GM23338 (cell line): ENCODE measurements around the gene PDYN. TPM values are rescaled to one million over a fixed set of nuclear protein-coding genes. Genes with fewer than 3 reads are reported as not detected.

Experiments used
- ATAC-seq: fragments of 200-7000 bp; cut with Tn5 transposase; 3 replicates; pipeline ENCODE4 v1.9.1; 2020
- DNase-seq: peaks from one replicate; pipeline ENCODE4 v3.0.0-alpha.2; 2015; ENCODE audit warnings: low spot score
- H2AFZ ChIP-seq: fragments of 200-600 bp; sonication (generic); 2 replicates; pipeline ENCODE4 v1.8.0; 2016; ENCODE audit warnings: antibody characterized with exemption, mild to moderate bottlenecking, moderate library complexity
- H3F3A ChIP-seq: fragments of 200-600 bp; sonication (generic); replicated peaks from 2 replicates; pipeline ENCODE4 v1.8.0; 2017; ENCODE audit warnings: antibody characterized with exemption, mixed run types, low read depth
- H3K27ac ChIP-seq: fragments of 200-600 bp; sonication (generic); 2 replicates; pipeline ENCODE4 v1.6.1; 2016; ENCODE audit warnings: low read depth
- H3K27me3 ChIP-seq: fragments of 200-600 bp; sonication (generic); 2 replicates; pipeline ENCODE4 v1.8.0; 2016; ENCODE audit warnings: mild to moderate bottlenecking, mixed run types, moderate library complexity; ENCODE audit not compliant: insufficient read depth
- H3K36me3 ChIP-seq: fragments of 200-600 bp; sonication (generic); 2 replicates; pipeline ENCODE4 v1.8.0; 2016; ENCODE audit warnings: mild to moderate bottlenecking; ENCODE audit not compliant: insufficient read depth
- H3K4me1 ChIP-seq: fragments of 200-600 bp; sonication (generic); 2 replicates; pipeline ENCODE4 v1.8.0; 2016; ENCODE audit warnings: mild to moderate bottlenecking, moderate library complexity; ENCODE audit not compliant: insufficient read depth
- H3K4me2 ChIP-seq: fragments of 200-600 bp; sonication (generic); 2 replicates; pipeline ENCODE4 v1.7.1; 2017; ENCODE audit warnings: mixed run types
- H3K4me3 ChIP-seq: fragments of 200-600 bp; sonication (generic); 2 replicates; pipeline ENCODE4 v1.6.1; 2016; ENCODE audit warnings: mixed run types
- H3K79me2 ChIP-seq: fragments of 200-600 bp; sonication (generic); replicated peaks from 2 replicates; pipeline ENCODE4 v1.8.0; 2017; ENCODE audit warnings: mild to moderate bottlenecking; ENCODE audit not compliant: insufficient read depth
- H3K9me2 ChIP-seq: fragments of 200-600 bp; sonication (generic); 2 replicates; pipeline ENCODE4 v1.8.0; 2017; ENCODE audit not compliant: insufficient read depth
- H4K20me1 ChIP-seq: fragments of 200-600 bp; sonication (generic); replicated peaks from 2 replicates; pipeline ENCODE4 v1.8.0; 2017; ENCODE audit warnings: mild to moderate bottlenecking; ENCODE audit not compliant: insufficient read depth
- H3K27ac Mint-ChIP-seq: 2 replicates; pipeline ENCODE4 v1.8.0; 2020; ENCODE audit warnings: inconsistent platforms, mild to moderate bottlenecking, moderate library complexity, mixed read lengths
- H3K27me3 Mint-ChIP-seq: 3 replicates; pipeline ENCODE4 v1.8.0; 2022; ENCODE audit warnings: low read depth, mild to moderate bottlenecking, moderate library complexity, mixed read lengths, inconsistent platforms; ENCODE audit not compliant: insufficient read depth, poor library complexity
- H3K36me3 Mint-ChIP-seq: 3 replicates; pipeline ENCODE4 v1.8.0; 2021; ENCODE audit warnings: low read depth, mild to moderate bottlenecking, inconsistent platforms, moderate library complexity, mixed read lengths
- H3K4me1 Mint-ChIP-seq: 3 replicates; pipeline ENCODE4 v1.8.0; 2020; ENCODE audit warnings: mild to moderate bottlenecking, inconsistent platforms, mixed read lengths
- H3K4me3 Mint-ChIP-seq: 3 replicates; pipeline ENCODE4 v1.8.0; 2021; ENCODE audit warnings: moderate library complexity, mild to moderate bottlenecking, inconsistent platforms, mixed read lengths
- H3K9me3 Mint-ChIP-seq: 3 replicates; pipeline ENCODE4 v1.8.0; 2020; ENCODE audit warnings: moderate library complexity, mild to moderate bottlenecking, inconsistent platforms, mixed read lengths
- CREB1 ChIP-seq: fragments of 250-450 bp; sonication (Bioruptor Pico); IDR thresholded peaks from 2 replicates; pipeline ENCODE4 v1.5.0; 2020; ENCODE audit warnings: low read depth, mild to moderate bottlenecking, moderate library complexity
- EZH2 ChIP-seq: fragments of 200-600 bp; sonication (generic); IDR thresholded peaks from one replicate; pipeline ENCODE4 v1.8.0; 2017; ENCODE audit warnings: antibody characterized with exemption, mild to moderate bottlenecking, low read depth; ENCODE audit not compliant: unreplicated experiment
- EZH2phosphoT487 ChIP-seq: fragments of 200-600 bp; sonication (generic); IDR thresholded peaks from one replicate; pipeline ENCODE4 v1.8.1; 2018; ENCODE audit warnings: antibody characterized with exemption; ENCODE audit not compliant: unreplicated experiment
- JUNB ChIP-seq: IDR thresholded peaks from one replicate; pipeline ENCODE4 v1.6.1; 2016; ENCODE audit warnings: antibody characterized with exemption; ENCODE audit not compliant: unreplicated experiment
- NANOG ChIP-seq: IDR thresholded peaks from 2 replicates; pipeline ENCODE4 v1.6.1; 2016; ENCODE audit warnings: antibody characterized with exemption, borderline replicate concordance
- POLR2AphosphoS5 ChIP-seq: IDR thresholded peaks from 2 replicates; pipeline ENCODE4 v1.6.1; 2016; ENCODE audit warnings: antibody characterized with exemption, low read depth
- STAT1 ChIP-seq: IDR thresholded peaks from one replicate; pipeline ENCODE4 v1.6.1; 2016; ENCODE audit warnings: antibody characterized with exemption; ENCODE audit not compliant: unreplicated experiment
- ZNF114 ChIP-seq: fragments of 250-450 bp; sonication (Bioruptor Pico); IDR thresholded peaks from 2 replicates; pipeline ENCODE4 v1.5.0; 2020; ENCODE audit warnings: mild to moderate bottlenecking, moderate library complexity
- ZNF331 ChIP-seq: fragments of 250-450 bp; sonication (Bioruptor Pico); IDR thresholded peaks from 2 replicates; pipeline ENCODE4 v1.5.0; 2020; ENCODE audit warnings: low read depth, mild to moderate bottlenecking, moderate library complexity
- polyA plus RNA-seq: library from polyadenylated mRNA; unstranded; fragments of >200 nt; fragmentation: Nextera tagmentation; extraction: Ambion mirVana; gene quantifications from 2 replicates; pipeline ENCODE4 v1.2.1, GENCODE V29; 2016
- total RNA-seq: library from RNA; depleted of rRNA; stranded (reverse); fragments of >200 nt; shearing (Covaris generic); gene quantifications from 2 replicates; pipeline ENCODE4 v1.2.3, GENCODE V29; 2014
- TF ChIP-seq, protein P1 (sequence below), 2 experiments: fragments of 200-600 bp in 1 of 2; sonication (generic) in 1 of 2; conservative IDR thresholded peaks; 2 replicates each; pipeline versions ENCODE4 v1.5.1 to v1.6.1; 2016 to 2017; ENCODE audit warnings: antibody characterized with exemption in 2 of 2, low read depth in 2 of 2, mild to moderate bottlenecking in 2 of 2, moderate library complexity in 1 of 2
- TF ChIP-seq, protein P2 (sequence below): IDR thresholded peaks from 2 replicates; pipeline ENCODE4 v1.6.1; 2016; ENCODE audit warnings: antibody characterized with exemption
- TF ChIP-seq, protein P3 (sequence below): fragments of 250-450 bp; sonication (Bioruptor Pico); IDR thresholded peaks from 2 replicates; pipeline ENCODE4 v1.5.0; 2020; ENCODE audit warnings: mild to moderate bottlenecking, moderate library complexity
- TF ChIP-seq, protein P4 (sequence below): IDR thresholded peaks from one replicate; pipeline ENCODE4 v1.6.1; 2018; ENCODE audit warnings: antibody characterized with exemption; ENCODE audit not compliant: unreplicated experiment

The PDYN gene
- total and polyA plus RNA-seq, 2 experiments from 2014 or later, result 0.21 to 0.24 TPM

DNA sequence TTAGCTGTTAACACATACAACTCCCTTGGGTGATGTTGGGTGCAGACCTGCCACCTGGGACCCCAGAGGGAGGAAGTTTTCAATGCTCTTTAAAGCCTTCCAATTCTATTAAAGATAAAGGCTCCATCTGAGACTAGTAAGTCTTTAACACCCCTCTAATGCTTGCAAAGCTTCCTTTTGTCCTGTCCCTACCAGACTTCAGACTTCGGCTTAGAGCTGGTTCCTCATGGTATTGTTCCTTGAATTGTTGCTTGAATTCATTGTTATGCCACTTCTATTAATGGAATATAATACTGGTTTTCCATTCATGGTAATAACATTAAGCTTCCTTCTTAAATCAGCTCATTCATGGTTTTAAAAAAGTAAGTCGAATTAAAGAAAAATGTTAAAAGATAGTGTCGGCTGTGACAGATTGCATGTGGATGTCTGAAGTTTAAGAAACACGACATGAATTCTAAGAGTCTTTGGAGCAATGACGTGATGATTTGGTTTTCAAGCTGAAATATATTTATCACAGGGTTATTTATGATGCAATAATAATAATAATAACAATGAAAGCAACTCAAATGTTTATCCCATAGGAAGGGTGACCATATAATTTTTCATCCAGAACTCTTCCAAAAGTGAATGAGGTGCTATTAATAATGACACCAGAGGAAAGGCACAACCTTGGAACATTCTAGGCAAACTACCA is 21.8 kb downstream of the PDYN start:
- Mint-ChIP-seq H3K27ac (no peak overlapping the region), H3K36me3 (no peaks in the 10 kb centered on the region), H3K4me1 (peaks cover 8% of the 10 kb centered on the region), H3K4me3 (no peak overlapping the region), H3K27me3 (peaks cover 9% of the 10 kb centered on the region), H3K9me3 (no peaks in the 10 kb centered on the region)
- Histone ChIP-seq H3K4me2 (no peak overlapping the region), H3K36me3 (no peaks in the 10 kb centered on the region), H3K9me2 (no peaks in the 10 kb centered on the region), H3K4me1 (no peaks in the 10 kb centered on the region), H4K20me1 (no peaks in the 10 kb centered on the region), H3K4me3 (no peak overlapping the region), H2AFZ (no peak overlapping the region), H3K27me3 (no peaks in the 10 kb centered on the region), H3F3A (no peaks in the 10 kb centered on the region), H3K79me2 (no peaks in the 10 kb centered on the region), H3K27ac (no peak overlapping the region)
- TF ChIP-seq CREB1, result no peak
- TF ChIP-seq, protein P1, sequence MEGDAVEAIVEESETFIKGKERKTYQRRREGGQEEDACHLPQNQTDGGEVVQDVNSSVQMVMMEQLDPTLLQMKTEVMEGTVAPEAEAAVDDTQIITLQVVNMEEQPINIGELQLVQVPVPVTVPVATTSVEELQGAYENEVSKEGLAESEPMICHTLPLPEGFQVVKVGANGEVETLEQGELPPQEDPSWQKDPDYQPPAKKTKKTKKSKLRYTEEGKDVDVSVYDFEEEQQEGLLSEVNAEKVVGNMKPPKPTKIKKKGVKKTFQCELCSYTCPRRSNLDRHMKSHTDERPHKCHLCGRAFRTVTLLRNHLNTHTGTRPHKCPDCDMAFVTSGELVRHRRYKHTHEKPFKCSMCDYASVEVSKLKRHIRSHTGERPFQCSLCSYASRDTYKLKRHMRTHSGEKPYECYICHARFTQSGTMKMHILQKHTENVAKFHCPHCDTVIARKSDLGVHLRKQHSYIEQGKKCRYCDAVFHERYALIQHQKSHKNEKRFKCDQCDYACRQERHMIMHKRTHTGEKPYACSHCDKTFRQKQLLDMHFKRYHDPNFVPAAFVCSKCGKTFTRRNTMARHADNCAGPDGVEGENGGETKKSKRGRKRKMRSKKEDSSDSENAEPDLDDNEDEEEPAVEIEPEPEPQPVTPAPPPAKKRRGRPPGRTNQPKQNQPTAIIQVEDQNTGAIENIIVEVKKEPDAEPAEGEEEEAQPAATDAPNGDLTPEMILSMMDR (conservative IDR thresholded peaks at IDR 0.05; ENCODE audit: low read depth in 2 of 2), result no peak
- TF ChIP-seq, protein P2, sequence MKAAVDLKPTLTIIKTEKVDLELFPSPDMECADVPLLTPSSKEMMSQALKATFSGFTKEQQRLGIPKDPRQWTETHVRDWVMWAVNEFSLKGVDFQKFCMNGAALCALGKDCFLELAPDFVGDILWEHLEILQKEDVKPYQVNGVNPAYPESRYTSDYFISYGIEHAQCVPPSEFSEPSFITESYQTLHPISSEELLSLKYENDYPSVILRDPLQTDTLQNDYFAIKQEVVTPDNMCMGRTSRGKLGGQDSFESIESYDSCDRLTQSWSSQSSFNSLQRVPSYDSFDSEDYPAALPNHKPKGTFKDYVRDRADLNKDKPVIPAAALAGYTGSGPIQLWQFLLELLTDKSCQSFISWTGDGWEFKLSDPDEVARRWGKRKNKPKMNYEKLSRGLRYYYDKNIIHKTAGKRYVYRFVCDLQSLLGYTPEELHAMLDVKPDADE, result no peak
- no peak for TF ChIP-seq NANOG
- no peak for TF ChIP-seq EZH2phosphoT487
- no peak for TF ChIP-seq EZH2
- no peak for TF ChIP-seq JUNB
- TF ChIP-seq STAT1, result no peak
- no peak for TF ChIP-seq ZNF114 (CRISPR knock-in tag)
- TF ChIP-seq POLR2AphosphoS5, result no peak
- TF ChIP-seq, protein P3, sequence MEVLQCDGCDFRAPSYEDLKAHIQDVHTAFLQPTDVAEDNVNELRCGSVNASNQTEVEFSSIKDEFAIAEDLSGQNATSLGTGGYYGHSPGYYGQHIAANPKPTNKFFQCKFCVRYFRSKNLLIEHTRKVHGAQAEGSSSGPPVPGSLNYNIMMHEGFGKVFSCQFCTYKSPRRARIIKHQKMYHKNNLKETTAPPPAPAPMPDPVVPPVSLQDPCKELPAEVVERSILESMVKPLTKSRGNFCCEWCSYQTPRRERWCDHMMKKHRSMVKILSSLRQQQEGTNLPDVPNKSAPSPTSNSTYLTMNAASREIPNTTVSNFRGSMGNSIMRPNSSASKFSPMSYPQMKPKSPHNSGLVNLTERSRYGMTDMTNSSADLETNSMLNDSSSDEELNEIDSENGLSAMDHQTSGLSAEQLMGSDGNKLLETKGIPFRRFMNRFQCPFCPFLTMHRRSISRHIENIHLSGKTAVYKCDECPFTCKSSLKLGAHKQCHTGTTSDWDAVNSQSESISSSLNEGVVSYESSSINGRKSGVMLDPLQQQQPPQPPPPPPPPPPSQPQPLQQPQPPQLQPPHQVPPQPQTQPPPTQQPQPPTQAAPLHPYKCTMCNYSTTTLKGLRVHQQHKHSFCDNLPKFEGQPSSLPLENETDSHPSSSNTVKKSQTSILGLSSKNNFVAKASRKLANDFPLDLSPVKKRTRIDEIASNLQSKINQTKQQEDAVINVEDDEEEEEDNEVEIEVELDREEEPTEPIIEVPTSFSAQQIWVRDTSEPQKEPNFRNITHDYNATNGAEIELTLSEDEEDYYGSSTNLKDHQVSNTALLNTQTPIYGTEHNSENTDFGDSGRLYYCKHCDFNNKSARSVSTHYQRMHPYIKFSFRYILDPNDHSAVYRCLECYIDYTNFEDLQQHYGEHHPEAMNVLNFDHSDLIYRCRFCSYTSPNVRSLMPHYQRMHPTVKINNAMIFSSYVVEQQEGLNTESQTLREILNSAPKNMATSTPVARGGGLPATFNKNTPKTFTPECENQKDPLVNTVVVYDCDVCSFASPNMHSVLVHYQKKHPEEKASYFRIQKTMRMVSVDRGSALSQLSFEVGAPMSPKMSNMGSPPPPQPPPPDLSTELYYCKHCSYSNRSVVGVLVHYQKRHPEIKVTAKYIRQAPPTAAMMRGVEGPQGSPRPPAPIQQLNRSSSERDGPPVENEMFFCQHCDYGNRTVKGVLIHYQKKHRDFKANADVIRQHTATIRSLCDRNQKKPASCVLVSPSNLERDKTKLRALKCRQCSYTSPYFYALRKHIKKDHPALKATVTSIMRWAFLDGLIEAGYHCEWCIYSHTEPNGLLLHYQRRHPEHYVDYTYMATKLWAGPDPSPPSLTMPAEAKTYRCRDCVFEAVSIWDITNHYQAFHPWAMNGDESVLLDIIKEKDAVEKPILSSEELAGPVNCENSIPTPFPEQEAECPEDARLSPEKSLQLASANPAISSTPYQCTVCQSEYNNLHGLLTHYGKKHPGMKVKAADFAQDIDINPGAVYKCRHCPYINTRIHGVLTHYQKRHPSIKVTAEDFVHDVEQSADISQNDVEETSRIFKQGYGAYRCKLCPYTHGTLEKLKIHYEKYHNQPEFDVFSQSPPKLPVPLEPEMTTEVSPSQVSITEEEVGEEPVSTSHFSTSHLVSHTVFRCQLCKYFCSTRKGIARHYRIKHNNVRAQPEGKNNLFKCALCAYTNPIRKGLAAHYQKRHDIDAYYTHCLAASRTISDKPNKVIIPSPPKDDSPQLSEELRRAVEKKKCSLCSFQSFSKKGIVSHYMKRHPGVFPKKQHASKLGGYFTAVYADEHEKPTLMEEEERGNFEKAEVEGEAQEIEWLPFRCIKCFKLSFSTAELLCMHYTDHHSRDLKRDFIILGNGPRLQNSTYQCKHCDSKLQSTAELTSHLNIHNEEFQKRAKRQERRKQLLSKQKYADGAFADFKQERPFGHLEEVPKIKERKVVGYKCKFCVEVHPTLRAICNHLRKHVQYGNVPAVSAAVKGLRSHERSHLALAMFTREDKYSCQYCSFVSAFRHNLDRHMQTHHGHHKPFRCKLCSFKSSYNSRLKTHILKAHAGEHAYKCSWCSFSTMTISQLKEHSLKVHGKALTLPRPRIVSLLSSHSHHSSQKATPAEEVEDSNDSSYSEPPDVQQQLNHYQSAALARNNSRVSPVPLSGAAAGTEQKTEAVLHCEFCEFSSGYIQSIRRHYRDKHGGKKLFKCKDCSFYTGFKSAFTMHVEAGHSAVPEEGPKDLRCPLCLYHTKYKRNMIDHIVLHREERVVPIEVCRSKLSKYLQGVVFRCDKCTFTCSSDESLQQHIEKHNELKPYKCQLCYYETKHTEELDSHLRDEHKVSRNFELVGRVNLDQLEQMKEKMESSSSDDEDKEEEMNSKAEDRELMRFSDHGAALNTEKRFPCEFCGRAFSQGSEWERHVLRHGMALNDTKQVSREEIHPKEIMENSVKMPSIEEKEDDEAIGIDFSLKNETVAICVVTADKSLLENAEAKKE (CRISPR knock-in tag), result no peak
- TF ChIP-seq ZNF331 (CRISPR knock-in tag), result no peak
- TF ChIP-seq, protein P4, sequence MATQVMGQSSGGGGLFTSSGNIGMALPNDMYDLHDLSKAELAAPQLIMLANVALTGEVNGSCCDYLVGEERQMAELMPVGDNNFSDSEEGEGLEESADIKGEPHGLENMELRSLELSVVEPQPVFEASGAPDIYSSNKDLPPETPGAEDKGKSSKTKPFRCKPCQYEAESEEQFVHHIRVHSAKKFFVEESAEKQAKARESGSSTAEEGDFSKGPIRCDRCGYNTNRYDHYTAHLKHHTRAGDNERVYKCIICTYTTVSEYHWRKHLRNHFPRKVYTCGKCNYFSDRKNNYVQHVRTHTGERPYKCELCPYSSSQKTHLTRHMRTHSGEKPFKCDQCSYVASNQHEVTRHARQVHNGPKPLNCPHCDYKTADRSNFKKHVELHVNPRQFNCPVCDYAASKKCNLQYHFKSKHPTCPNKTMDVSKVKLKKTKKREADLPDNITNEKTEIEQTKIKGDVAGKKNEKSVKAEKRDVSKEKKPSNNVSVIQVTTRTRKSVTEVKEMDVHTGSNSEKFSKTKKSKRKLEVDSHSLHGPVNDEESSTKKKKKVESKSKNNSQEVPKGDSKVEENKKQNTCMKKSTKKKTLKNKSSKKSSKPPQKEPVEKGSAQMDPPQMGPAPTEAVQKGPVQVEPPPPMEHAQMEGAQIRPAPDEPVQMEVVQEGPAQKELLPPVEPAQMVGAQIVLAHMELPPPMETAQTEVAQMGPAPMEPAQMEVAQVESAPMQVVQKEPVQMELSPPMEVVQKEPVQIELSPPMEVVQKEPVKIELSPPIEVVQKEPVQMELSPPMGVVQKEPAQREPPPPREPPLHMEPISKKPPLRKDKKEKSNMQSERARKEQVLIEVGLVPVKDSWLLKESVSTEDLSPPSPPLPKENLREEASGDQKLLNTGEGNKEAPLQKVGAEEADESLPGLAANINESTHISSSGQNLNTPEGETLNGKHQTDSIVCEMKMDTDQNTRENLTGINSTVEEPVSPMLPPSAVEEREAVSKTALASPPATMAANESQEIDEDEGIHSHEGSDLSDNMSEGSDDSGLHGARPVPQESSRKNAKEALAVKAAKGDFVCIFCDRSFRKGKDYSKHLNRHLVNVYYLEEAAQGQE, result no peak
- DNase-seq, result no peak
- peak; percentile 67 for ATAC-seq
